HG02763 (cell line): ENCODE results near the gene MAP3K3.

Experiments
- ATAC-seq: cut with Tn5 transposase; IDR thresholded peaks from one replicate; pipeline ENCODE4 v1.9.1; 2021; ENCODE audit warnings: mild to moderate bottlenecking, moderate library complexity; ENCODE audit not compliant: unreplicated experiment

Gene MAP3K3

GRCh38 chr17:63621684-63622573, at the start of gene MAP3K3:
Gene MAP3K3 (plus strand): TSS chr17:63622417. CDS start chr17:63622760, 343 bp downstream.
- peak; percentile 89 for ATAC-seq

GRCh38 chr17:63573634-63574033, 48.6 kb upstream of the MAP3K3 start:
- no peak for ATAC-seq

- ATAC-seq, result no peak
Observed at GRCh38 chr17:63578027-63578768, 44.0 kb upstream of the MAP3K3 start.

- ATAC-seq, result no peak
Observed at GRCh38 chr17:63578769-63579111, 43.5 kb upstream of the MAP3K3 start.

GRCh38 chr17:63579633-63580032, 42.6 kb upstream of the MAP3K3 start:
- ATAC-seq, result no peak

GRCh38 chr17:63587770-63588169, 34.4 kb upstream of the MAP3K3 start:
- ATAC-seq, result no peak

- ATAC-seq, result no peak
Observed at GRCh38 chr17:63588797-63589196, 33.4 kb upstream of the MAP3K3 start.

- ATAC-seq, result no peak
Observed at GRCh38 chr17:63589646-63590045, 32.6 kb upstream of the MAP3K3 start.

- no peak for ATAC-seq
Observed at GRCh38 chr17:63592797-63593196, 29.4 kb upstream of the MAP3K3 start.

GRCh38 chr17:63595132-63595531, 27.1 kb upstream of the MAP3K3 start:
- ATAC-seq, result no peak

GRCh38 chr17:63596856-63597586, 25.2 kb upstream of the MAP3K3 start:
- no peak for ATAC-seq

- ATAC-seq, result no peak
Observed at GRCh38 chr17:63598281-63598680, 23.9 kb upstream of the MAP3K3 start.

- ATAC-seq, result peak; percentile 90
Observed at GRCh38 chr17:63600569-63601438, 21.4 kb upstream of the MAP3K3 start, which contains the start of gene TACO1. Gene TACO1 (plus strand): TSS chr17:63600895. CDS start chr17:63601084, 189 bp downstream.

- ATAC-seq, result no peak
Observed at GRCh38 chr17:63601439-63602371, 20.5 kb upstream of the MAP3K3 start.

- no peak for ATAC-seq
Observed at GRCh38 chr17:63609816-63610573, 12.2 kb upstream of the MAP3K3 start.

- no peak for ATAC-seq
Observed at GRCh38 chr17:63610854-63611253, 11.4 kb upstream of the MAP3K3 start.

GRCh38 chr17:63611354-63611753, 10.9 kb upstream of the MAP3K3 start:
- ATAC-seq, result no peak

- no peak for ATAC-seq
Observed at GRCh38 chr17:63613663-63614062, 8.6 kb upstream of the MAP3K3 start.
